IMR-90 (cell line): ENCODE data around the gene ANKRD2. TPM values are rescaled to one million over a fixed set of nuclear protein-coding genes. Genes with fewer than 3 reads are reported as not detected.

Experiments
- ATAC-seq: fragments of 200-7000 bp; cut with Tn5 transposase; 2 replicates; pipeline ENCODE4 v1.9.1; 2020; ENCODE audit warnings: low read depth, mild to moderate bottlenecking, moderate library complexity
- BruUV-seq: library from RNA; stranded (reverse); fragments of 400-500 nt; replicated peaks from 2 replicates; lab custom pipeline; 2021; lab: Mats Ljungman, UMichigan
- CTCF ChIA-PET: fragments of 300-600 bp; formaldehyde crosslinking; extraction: SDS; loops from one replicate; lab custom pipeline; 2021; ENCODE audit warnings: antibody characterized with exemption; lab: Yijun Ruan, JAX
- POLR2A ChIA-PET: fragments of 300-600 bp; sonication (Branson Sonifier 250); formaldehyde crosslinking; loops from one replicate; lab custom pipeline; 2022; ENCODE audit warnings: antibody characterized with exemption; ENCODE audit not compliant: unreplicated experiment; lab: Charles Lee
- DNase-seq: peaks from one replicate; pipeline ENCODE4 v3.0.0; 2013
- H2AFZ ChIP-seq: replicated peaks from 2 replicates; pipeline ENCODE3; 2013; ENCODE audit warnings: low read length, mild to moderate bottlenecking; ENCODE audit not compliant: poor library complexity
- H2AK5ac ChIP-seq: 2 replicates; pipeline ENCODE4 v1.6.1; 2013; ENCODE audit warnings: low read depth, low read length, inconsistent platforms
- H2AK9ac ChIP-seq: replicated peaks from 2 replicates; pipeline ENCODE3; 2013; ENCODE audit warnings: mild to moderate bottlenecking, low read depth, low read length, moderate library complexity; ENCODE audit not compliant: poor library complexity
- H2BK120ac ChIP-seq: 2 replicates; pipeline ENCODE4 v1.6.1; 2013; ENCODE audit warnings: low read depth, low read length, inconsistent platforms
- H2BK15ac ChIP-seq: 3 replicates; pipeline ENCODE4 v1.6.1; 2013; ENCODE audit warnings: low read depth, low read length, inconsistent platforms
- H2BK20ac ChIP-seq: 2 replicates; pipeline ENCODE4 v1.6.1; 2013; ENCODE audit warnings: low read depth, mild to moderate bottlenecking, inconsistent platforms, low read length, moderate library complexity
- H2BK5ac ChIP-seq: 2 replicates; pipeline ENCODE4 v1.6.1; 2013; ENCODE audit warnings: mild to moderate bottlenecking, low read depth, low read length, inconsistent platforms; ENCODE audit not compliant: poor library complexity, severe bottlenecking
- H3K14ac ChIP-seq: replicated peaks from 2 replicates; pipeline ENCODE4 v1.6.1; 2013; ENCODE audit warnings: low read depth, low read length, inconsistent platforms
- H3K18ac ChIP-seq: 2 replicates; pipeline ENCODE4 v1.6.1; 2013; ENCODE audit warnings: low read depth, low read length, control low read depth
- H3K23ac ChIP-seq: 2 replicates; pipeline ENCODE4 v1.6.1; 2013; ENCODE audit warnings: low read depth, low read length, inconsistent platforms
- H3K27ac ChIP-seq: 2 replicates; pipeline ENCODE4 v1.5.1; 2013; ENCODE audit warnings: mild to moderate bottlenecking, control low read depth, low read length; ENCODE audit not compliant: insufficient read depth
- H3K27me3 ChIP-seq: 2 replicates; pipeline ENCODE4 v1.6.1; 2013; ENCODE audit warnings: low read length; ENCODE audit not compliant: control insufficient read depth, insufficient read depth
- H3K36me3 ChIP-seq: 2 replicates; pipeline ENCODE4 v1.6.1; 2013; ENCODE audit warnings: low read length, mixed read lengths; ENCODE audit not compliant: control insufficient read depth, insufficient read depth
- H3K4ac ChIP-seq: 2 replicates; pipeline ENCODE4 v1.6.1; 2013; ENCODE audit warnings: low read depth, low read length, inconsistent platforms
- H3K4me1 ChIP-seq: 2 replicates; pipeline ENCODE4 v1.6.1; 2013; ENCODE audit warnings: low read length, mixed read lengths; ENCODE audit not compliant: control insufficient read depth, insufficient read depth
- H3K4me2 ChIP-seq: 2 replicates; pipeline ENCODE4 v1.6.1; 2013; ENCODE audit warnings: low read depth, mild to moderate bottlenecking, control low read depth, low read length, moderate library complexity
- H3K4me3 ChIP-seq: 2 replicates; pipeline ENCODE4 v1.5.1; 2013; ENCODE audit warnings: low read depth, mild to moderate bottlenecking, control low read depth, low read length, moderate library complexity; ENCODE audit not compliant: insufficient read depth
- H3K56ac ChIP-seq: 2 replicates; pipeline ENCODE4 v1.6.1; 2013; ENCODE audit warnings: low read length, inconsistent platforms; ENCODE audit not compliant: insufficient read depth; ENCODE audit errors: extremely low read depth
- H3K79me1 ChIP-seq, 2 experiments: 2 replicates each; pipeline ENCODE4 v1.6.1; 2013; ENCODE audit warnings: low read length in 2 of 2, inconsistent platforms in 1 of 2, low read depth in 1 of 2
- H3K9ac ChIP-seq: 2 replicates; pipeline ENCODE4 v1.6.1; 2013; ENCODE audit warnings: low read depth, low read length, control low read depth
- H3K9me1 ChIP-seq: 2 replicates; pipeline ENCODE4 v1.6.1; 2013; ENCODE audit warnings: low read length, inconsistent platforms; ENCODE audit not compliant: insufficient read depth
- H3K9me3 ChIP-seq: 2 replicates; pipeline ENCODE4 v1.6.1; 2013; ENCODE audit warnings: low read length; ENCODE audit not compliant: control insufficient read depth, insufficient read depth
- H4K20me1 ChIP-seq: 2 replicates; pipeline ENCODE4 v1.6.1; 2013; ENCODE audit warnings: low read length, inconsistent platforms; ENCODE audit not compliant: insufficient read depth
- H4K5ac ChIP-seq: 2 replicates; pipeline ENCODE4 v1.6.1; 2013; ENCODE audit warnings: mild to moderate bottlenecking, low read depth, low read length, control low read depth
- H4K8ac ChIP-seq, 2 experiments: 2 replicates each; pipeline ENCODE4 v1.6.1; 2013; ENCODE audit warnings: low read depth in 2 of 2, low read length in 2 of 2, control low read depth in 1 of 2, inconsistent platforms in 1 of 2
- H4K91ac ChIP-seq: 2 replicates; pipeline ENCODE4 v1.6.1; 2013; ENCODE audit warnings: low read depth, low read length, inconsistent platforms; ENCODE audit not compliant: insufficient read depth
- BHLHE40 ChIP-seq: fragments of 150-350 bp; IDR thresholded peaks from 2 replicates; pipeline ENCODE4 v1.6.1; 2016; ENCODE audit warnings: mild to moderate bottlenecking, low read depth, low read length
- CEBPB ChIP-seq: IDR thresholded peaks from 2 replicates; pipeline ENCODE4 v1.6.1; 2012; ENCODE audit warnings: low read depth, low read length, improper control_type of control experiment
- CHD1 ChIP-seq: IDR thresholded peaks from 2 replicates; pipeline ENCODE4 v1.6.1; 2012; ENCODE audit warnings: low read depth, low read length, improper control_type of control experiment
- CTCF ChIP-seq: conservative IDR thresholded peaks from 2 replicates; pipeline ENCODE4 v1.5.1; 2012; ENCODE audit warnings: mild to moderate bottlenecking, low read depth, low read length, improper control_type of control experiment
- ELK1 ChIP-seq: fragments of 150-350 bp; IDR thresholded peaks from 2 replicates; pipeline ENCODE4 v1.6.1; 2016; ENCODE audit warnings: low read depth, mild to moderate bottlenecking, low read length, moderate library complexity, borderline replicate concordance
- FOS ChIP-seq: fragments of 150-350 bp; IDR thresholded peaks from 2 replicates; pipeline ENCODE4 v1.6.1; 2016; ENCODE audit warnings: low read depth, low read length
- MAFK ChIP-seq: IDR thresholded peaks from 2 replicates; pipeline ENCODE4 v1.6.1; 2012; ENCODE audit warnings: low read depth, low read length, improper control_type of control experiment
- MAZ ChIP-seq: IDR thresholded peaks from 2 replicates; pipeline ENCODE4 v1.6.1; 2012; ENCODE audit warnings: low read depth, mild to moderate bottlenecking, low read length, improper control_type of control experiment, moderate library complexity, borderline replicate concordance
- MXI1 ChIP-seq: IDR thresholded peaks from 2 replicates; pipeline ENCODE4 v1.6.1; 2012; ENCODE audit warnings: low read depth, mild to moderate bottlenecking, low read length, moderate library complexity, borderline replicate concordance
- POLR2A ChIP-seq: IDR thresholded peaks from 2 replicates; pipeline ENCODE4 v1.6.1; 2012; ENCODE audit warnings: mild to moderate bottlenecking, low read depth, low read length
- RAD21 ChIP-seq: IDR thresholded peaks from 2 replicates; pipeline ENCODE4 v1.6.1; 2012; ENCODE audit warnings: low read length, improper control_type of control experiment
- RCOR1 ChIP-seq: IDR thresholded peaks from 2 replicates; pipeline ENCODE4 v1.6.1; 2012; ENCODE audit warnings: mild to moderate bottlenecking, low read length, improper control_type of control experiment; ENCODE audit not compliant: insufficient replicate concordance
- SMC3 ChIP-seq: fragments of 150-350 bp; IDR thresholded peaks from 2 replicates; pipeline ENCODE4 v1.6.1; 2016; ENCODE audit warnings: low read depth, mild to moderate bottlenecking, antibody characterized with exemption, low read length, moderate library complexity
- WGBS, 2 experiments: methylation state at CpG; one replicate each; pipeline versions ENCODE4 v1.1.5 to v1.1.7; 2013; ENCODE audit warnings: missing lambda C conversion rate in 2 of 2; ENCODE audit not compliant: insufficient read length in 1 of 2; ENCODE audit errors: extremely low coverage in 2 of 2; 5-methylcytosine and 5-hydroxymethylcytosine counted together
- dilution Hi-C: fragments of 300-500 bp; cut with HindIII; formaldehyde crosslinking; loops from one replicate; pipeline ENCODE4 v1.14.3; 2018; ENCODE audit warnings: low sequenced_read_pairs; ENCODE audit not compliant: unreplicated experiment
- in situ Hi-C: fragments of 300-500 bp; cut with MboI; formaldehyde crosslinking; loops from 3 replicates; pipeline ENCODE4 v1.14.3; 2019; ENCODE audit warnings: low sequenced_read_pairs, inconsistent platforms, mixed read lengths
- intact Hi-C: fragments of 100-400 bp; cut with micrococcal nuclease; formaldehyde crosslinking; loops from 2 replicates; pipeline ENCODE4 v1.10.0; 2022
- polyA plus RNA-seq, 3 experiments: library from polyadenylated mRNA; depleted of rRNA; stranded (reverse); fragments of >200 nt; gene quantifications; 2 replicates each; pipeline ENCODE4 v1.2.3, GENCODE V29; 2012; ENCODE audit warnings: low replicate concordance in 1 of 3
- total RNA-seq: library from RNA; depleted of rRNA; stranded (reverse); fragments of >200 nt; gene quantifications from 2 replicates; pipeline ENCODE4 v1.2.3, GENCODE V29; 2012

Gene ANKRD2
- total and polyA plus RNA-seq, 2 of the 4 experiments (the other 2 are of a cell fraction), result 0.36 to 0.65 TPM

GRCh38 chr10:97598407-97599271 lies 26.1 kb downstream of the ANKRD2 start (continued):
- TF ChIP-seq BHLHE40 (no peak), MAFK (no peak)

GRCh38 chr10:97599272-97599619 lies 26.7 kb downstream of the ANKRD2 start:
- Histone ChIP-seq H4K20me1 (peaks cover 3% of the 10 kb centered on the region; the same call in 1 of the 2 replicates), H3K9me1 (peaks cover 9% of the 10 kb centered on the region; the same call in 1 of the 2 replicates), H3K14ac (no peak overlapping the region), H4K91ac (no peak overlapping the region), H2BK20ac (no peak overlapping the region), H2AK5ac (no peak overlapping the region), H2BK120ac (no peak overlapping the region), H3K23ac (no peak overlapping the region), H3K56ac (no peak overlapping the region), H2AK9ac (no peak overlapping the region), H4K8ac (no peak overlapping the region), H3K4me2 (no peak overlapping the region), H2AFZ (no peak overlapping the region), H2BK5ac (no peak overlapping the region), H3K4me1 (peaks cover 13% of the 10 kb centered on the region), H3K18ac (no peak overlapping the region), H3K4ac (no peak overlapping the region), H3K27ac (no peak overlapping the region), H3K4me3 (no peak overlapping the region), H3K9ac (no peak overlapping the region), H3K9me3 (no peaks in the 10 kb centered on the region), H2BK15ac (no peak overlapping the region), H4K5ac (no peak overlapping the region), H3K79me1 (no peaks in the 10 kb centered on the region), H3K27me3 (no peaks in the 10 kb centered on the region), H3K36me3 (no peaks in the 10 kb centered on the region)
- DNase-seq, result no peak
- dilution Hi-C loops, result no loop called here
- CTCF ChIA-PET, result no interaction called here
- in situ Hi-C loops, result no loop called here
- ATAC-seq, result no peak
- POLR2A ChIA-PET, result no interaction called here
- intact Hi-C loops, result no loop called here
- no TSS peak for BruUV-seq
- 90% methylated on average over 2 of the region's 6 CpGs; no CpG with 5 or more reads in 1 of the 2 experiments for WGBS, 2 experiments
- TF ChIP-seq CTCF, result no peak
- no peak for TF ChIP-seq RCOR1
- no peak for TF ChIP-seq MAZ
- no peak for TF ChIP-seq CEBPB
- no peak for TF ChIP-seq BHLHE40
- TF ChIP-seq MXI1, result no peak
- TF ChIP-seq POLR2A, result no peak
- TF ChIP-seq CHD1, result no peak
- no peak for TF ChIP-seq FOS
- no peak for TF ChIP-seq MAFK
- TF ChIP-seq RAD21, result no peak
- no peak for TF ChIP-seq ELK1
- no peak for TF ChIP-seq SMC3
